HEK293 (cell line): ENCODE data around the gene SAMD4B.

Experiments used
- GLI4 ChIP-seq: fragments of 450-650 bp; formaldehyde crosslinking; IDR thresholded peaks from 2 replicates; pipeline ENCODE4 v1.5.1; 2016; ENCODE audit warnings: missing biosample characterization, missing genetic modification characterization
- IKZF3 ChIP-seq: fragments of 450-650 bp; IDR thresholded peaks from 2 replicates; pipeline ENCODE4 v1.5.0; 2018; ENCODE audit warnings: missing biosample characterization, mild to moderate bottlenecking, missing genetic modification characterization, moderate library complexity
- KLF8 ChIP-seq: fragments of 450-650 bp; formaldehyde crosslinking; IDR thresholded peaks from 2 replicates; pipeline ENCODE4 v1.5.1; 2016; ENCODE audit warnings: missing biosample characterization, missing genetic modification characterization
- REPIN1 ChIP-seq: fragments of 450-650 bp; formaldehyde crosslinking; IDR thresholded peaks from 2 replicates; pipeline ENCODE4 v1.5.1; 2017; ENCODE audit warnings: missing biosample characterization, missing genetic modification characterization, low read depth
- SP3 ChIP-seq: fragments of 450-650 bp; formaldehyde crosslinking; IDR thresholded peaks from 2 replicates; pipeline ENCODE4 v1.5.1; 2016; ENCODE audit warnings: missing biosample characterization, missing genetic modification characterization
- SP7 ChIP-seq: fragments of 450-650 bp; formaldehyde crosslinking; IDR thresholded peaks from 2 replicates; pipeline ENCODE4 v1.5.1; 2016; ENCODE audit warnings: missing biosample characterization, missing genetic modification characterization
- YY2 ChIP-seq: fragments of 450-650 bp; formaldehyde crosslinking; IDR thresholded peaks from 2 replicates; pipeline ENCODE4 v1.5.1; 2016; ENCODE audit warnings: missing biosample characterization, missing genetic modification characterization
- ZBTB1 ChIP-seq: fragments of 450-650 bp; formaldehyde crosslinking; IDR thresholded peaks from 2 replicates; pipeline ENCODE4 v1.5.1; 2016; ENCODE audit warnings: missing biosample characterization, missing genetic modification characterization
- ZNF146 ChIP-seq: fragments of 450-650 bp; formaldehyde crosslinking; IDR thresholded peaks from 2 replicates; pipeline ENCODE4 v1.5.1; 2016; ENCODE audit warnings: missing biosample characterization, missing genetic modification characterization
- ZNF19 ChIP-seq: fragments of 450-650 bp; formaldehyde crosslinking; IDR thresholded peaks from 2 replicates; pipeline ENCODE4; 2016; ENCODE audit warnings: missing biosample characterization, missing genetic modification characterization, low read depth
- ZNF311 ChIP-seq: fragments of 450-650 bp; formaldehyde crosslinking; IDR thresholded peaks from 2 replicates; pipeline ENCODE4 v1.5.1; 2017; ENCODE audit warnings: missing biosample characterization, missing genetic modification characterization, borderline replicate concordance
- ZNF501 ChIP-seq: fragments of 450-650 bp; formaldehyde crosslinking; IDR thresholded peaks from 2 replicates; pipeline ENCODE4 v1.5.1; 2016; ENCODE audit warnings: missing biosample characterization, missing genetic modification characterization
- ZNF558 ChIP-seq: fragments of 450-650 bp; formaldehyde crosslinking; IDR thresholded peaks from 2 replicates; pipeline ENCODE4 v1.5.1; 2016; ENCODE audit warnings: missing biosample characterization, missing genetic modification characterization
- ZNF561 ChIP-seq: fragments of 450-650 bp; IDR thresholded peaks from 2 replicates; pipeline ENCODE4 v1.5.1; 2018; ENCODE audit warnings: missing biosample characterization, missing genetic modification characterization, borderline replicate concordance
- ZNF600 ChIP-seq: fragments of 450-650 bp; formaldehyde crosslinking; IDR thresholded peaks from 2 replicates; pipeline ENCODE4 v1.5.1; 2016; ENCODE audit warnings: missing biosample characterization, missing genetic modification characterization
- ZNF629 ChIP-seq: fragments of 450-650 bp; formaldehyde crosslinking; IDR thresholded peaks from 2 replicates; pipeline ENCODE4 v1.5.1; 2017; ENCODE audit warnings: missing biosample characterization, missing genetic modification characterization
- ZNF701 ChIP-seq: fragments of 450-650 bp; formaldehyde crosslinking; IDR thresholded peaks from 2 replicates; pipeline ENCODE4 v1.5.1; 2016; ENCODE audit warnings: missing biosample characterization, missing genetic modification characterization
- TF ChIP-seq, protein P1 (sequence below): fragments of 450-650 bp; IDR thresholded peaks from 2 replicates; pipeline ENCODE4 v1.5.1; 2018; ENCODE audit warnings: missing biosample characterization, mild to moderate bottlenecking, missing genetic modification characterization
- TF ChIP-seq, protein P2 (sequence below): fragments of 450-650 bp; formaldehyde crosslinking; IDR thresholded peaks from 2 replicates; pipeline ENCODE4 v1.5.1; 2016; ENCODE audit warnings: missing biosample characterization, missing genetic modification characterization, borderline replicate concordance
- TF ChIP-seq, protein P3 (sequence below): fragments of 450-650 bp; formaldehyde crosslinking; IDR thresholded peaks from 2 replicates; pipeline ENCODE4 v1.5.1; 2016; ENCODE audit warnings: missing biosample characterization, missing genetic modification characterization
- TF ChIP-seq, protein P4 (sequence below): fragments of 450-650 bp; formaldehyde crosslinking; IDR thresholded peaks from 2 replicates; pipeline ENCODE4 v1.5.1; 2017; ENCODE audit warnings: missing biosample characterization, missing genetic modification characterization
- TF ChIP-seq, protein P5 (sequence below): IDR thresholded peaks from 2 replicates; pipeline ENCODE4 v1.6.1; 2011; ENCODE audit warnings: mild to moderate bottlenecking, low read depth, low read length, borderline replicate concordance
- TF ChIP-seq, protein P6 (sequence below): fragments of 450-650 bp; formaldehyde crosslinking; IDR thresholded peaks from 2 replicates; pipeline ENCODE4 v1.5.1; 2016; ENCODE audit warnings: missing biosample characterization, missing genetic modification characterization
- TF ChIP-seq, protein P7 (sequence below): fragments of 450-650 bp; formaldehyde crosslinking; IDR thresholded peaks from 2 replicates; pipeline ENCODE4 v1.5.1; 2017; ENCODE audit warnings: missing biosample characterization, missing genetic modification characterization

The SAMD4B gene

DNA sequence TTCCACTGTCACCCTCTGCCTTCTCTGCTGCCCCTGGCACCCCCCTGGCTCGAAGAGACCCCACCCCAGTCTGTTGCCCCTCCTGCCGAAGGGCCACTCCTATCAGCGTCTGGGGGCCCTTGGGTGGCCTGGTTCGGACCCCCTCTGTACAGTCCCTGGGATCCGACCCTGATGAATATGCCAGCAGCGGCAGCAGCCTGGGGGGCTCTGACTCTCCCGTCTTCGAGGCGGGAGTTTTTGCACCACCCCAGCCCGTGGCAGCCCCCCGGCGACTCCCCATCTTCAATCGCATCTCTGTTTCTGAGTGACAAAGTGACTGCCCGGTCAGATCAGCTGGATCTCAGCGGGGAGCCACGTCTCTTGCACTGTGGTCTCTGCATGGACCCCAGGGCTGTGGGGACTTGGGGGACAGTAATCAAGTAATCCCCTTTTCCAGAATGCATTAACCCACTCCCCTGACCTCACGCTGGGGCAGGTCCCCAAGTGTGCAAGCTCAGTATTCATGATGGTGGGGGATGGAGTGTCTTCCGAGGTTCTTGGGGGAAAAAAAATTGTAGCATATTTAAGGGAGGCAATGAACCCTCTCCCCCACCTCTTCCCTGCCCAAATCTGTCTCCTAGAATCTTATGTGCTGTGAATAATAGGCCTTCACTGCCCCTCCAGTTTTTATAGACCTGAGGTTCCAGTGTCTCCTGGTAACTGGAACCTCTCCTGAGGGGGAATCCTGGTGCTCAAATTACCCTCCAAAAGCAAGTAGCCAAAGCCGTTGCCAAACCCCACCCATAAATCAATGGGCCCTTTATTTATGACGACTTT, 66.4 kb downstream of the SAMD4B start (continued):
- TF ChIP-seq, protein P1, sequence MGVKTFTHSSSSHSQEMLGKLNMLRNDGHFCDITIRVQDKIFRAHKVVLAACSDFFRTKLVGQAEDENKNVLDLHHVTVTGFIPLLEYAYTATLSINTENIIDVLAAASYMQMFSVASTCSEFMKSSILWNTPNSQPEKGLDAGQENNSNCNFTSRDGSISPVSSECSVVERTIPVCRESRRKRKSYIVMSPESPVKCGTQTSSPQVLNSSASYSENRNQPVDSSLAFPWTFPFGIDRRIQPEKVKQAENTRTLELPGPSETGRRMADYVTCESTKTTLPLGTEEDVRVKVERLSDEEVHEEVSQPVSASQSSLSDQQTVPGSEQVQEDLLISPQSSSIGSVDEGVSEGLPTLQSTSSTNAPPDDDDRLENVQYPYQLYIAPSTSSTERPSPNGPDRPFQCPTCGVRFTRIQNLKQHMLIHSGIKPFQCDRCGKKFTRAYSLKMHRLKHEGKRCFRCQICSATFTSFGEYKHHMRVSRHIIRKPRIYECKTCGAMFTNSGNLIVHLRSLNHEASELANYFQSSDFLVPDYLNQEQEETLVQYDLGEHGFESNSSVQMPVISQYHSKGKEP (tag by site-specific recombination) = no peak
- TF ChIP-seq GLI4 (tag by site-specific recombination) (no peak), YY2 (no peak), ZNF701 (no peak), ZNF600 (tag by site-specific recombination) (no peak), ZNF146 (tag by site-specific recombination) (no peak), REPIN1 (no peak), ZNF629 (tag by site-specific recombination) (no peak), SP7 (tag by site-specific recombination) (no peak; the same call in 1 of the 2 replicates), IKZF3 (tag by site-specific recombination) (peak; percentile 91), ZNF311 (tag by site-specific recombination) (no peak), ZNF561 (tag by site-specific recombination) (no peak; the same call in 1 of the 2 replicates), ZBTB1 (tag by site-specific recombination) (no peak), ZNF501 (tag by site-specific recombination) (no peak), ZNF558 (tag by site-specific recombination) (no peak), KLF8 (tag by site-specific recombination) (no peak), SP3 (no peak), ZNF19 (tag by site-specific recombination) (no peak)
- TF ChIP-seq, protein P2, sequence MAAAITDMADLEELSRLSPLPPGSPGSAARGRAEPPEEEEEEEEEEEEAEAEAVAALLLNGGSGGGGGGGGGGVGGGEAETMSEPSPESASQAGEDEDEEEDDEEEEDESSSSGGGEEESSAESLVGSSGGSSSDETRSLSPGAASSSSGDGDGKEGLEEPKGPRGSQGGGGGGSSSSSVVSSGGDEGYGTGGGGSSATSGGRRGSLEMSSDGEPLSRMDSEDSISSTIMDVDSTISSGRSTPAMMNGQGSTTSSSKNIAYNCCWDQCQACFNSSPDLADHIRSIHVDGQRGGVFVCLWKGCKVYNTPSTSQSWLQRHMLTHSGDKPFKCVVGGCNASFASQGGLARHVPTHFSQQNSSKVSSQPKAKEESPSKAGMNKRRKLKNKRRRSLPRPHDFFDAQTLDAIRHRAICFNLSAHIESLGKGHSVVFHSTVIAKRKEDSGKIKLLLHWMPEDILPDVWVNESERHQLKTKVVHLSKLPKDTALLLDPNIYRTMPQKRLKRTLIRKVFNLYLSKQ (tag by site-specific recombination) = no peak
- TF ChIP-seq, protein P3, sequence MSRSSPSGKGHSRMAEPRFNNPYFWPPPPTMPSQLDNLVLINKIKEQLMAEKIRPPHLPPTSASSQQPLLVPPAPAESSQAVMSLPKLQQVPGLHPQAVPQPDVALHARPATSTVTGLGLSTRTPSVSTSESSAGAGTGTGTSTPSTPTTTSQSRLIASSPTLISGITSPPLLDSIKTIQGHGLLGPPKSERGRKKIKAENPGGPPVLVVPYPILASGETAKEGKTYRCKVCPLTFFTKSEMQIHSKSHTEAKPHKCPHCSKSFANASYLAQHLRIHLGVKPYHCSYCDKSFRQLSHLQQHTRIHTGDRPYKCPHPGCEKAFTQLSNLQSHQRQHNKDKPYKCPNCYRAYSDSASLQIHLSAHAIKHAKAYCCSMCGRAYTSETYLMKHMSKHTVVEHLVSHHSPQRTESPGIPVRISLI (tag by site-specific recombination) = no peak
- TF ChIP-seq, protein P4, sequence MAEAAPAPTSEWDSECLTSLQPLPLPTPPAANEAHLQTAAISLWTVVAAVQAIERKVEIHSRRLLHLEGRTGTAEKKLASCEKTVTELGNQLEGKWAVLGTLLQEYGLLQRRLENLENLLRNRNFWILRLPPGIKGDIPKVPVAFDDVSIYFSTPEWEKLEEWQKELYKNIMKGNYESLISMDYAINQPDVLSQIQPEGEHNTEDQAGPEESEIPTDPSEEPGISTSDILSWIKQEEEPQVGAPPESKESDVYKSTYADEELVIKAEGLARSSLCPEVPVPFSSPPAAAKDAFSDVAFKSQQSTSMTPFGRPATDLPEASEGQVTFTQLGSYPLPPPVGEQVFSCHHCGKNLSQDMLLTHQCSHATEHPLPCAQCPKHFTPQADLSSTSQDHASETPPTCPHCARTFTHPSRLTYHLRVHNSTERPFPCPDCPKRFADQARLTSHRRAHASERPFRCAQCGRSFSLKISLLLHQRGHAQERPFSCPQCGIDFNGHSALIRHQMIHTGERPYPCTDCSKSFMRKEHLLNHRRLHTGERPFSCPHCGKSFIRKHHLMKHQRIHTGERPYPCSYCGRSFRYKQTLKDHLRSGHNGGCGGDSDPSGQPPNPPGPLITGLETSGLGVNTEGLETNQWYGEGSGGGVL = peak; percentile 94
- TF ChIP-seq, protein P5, sequence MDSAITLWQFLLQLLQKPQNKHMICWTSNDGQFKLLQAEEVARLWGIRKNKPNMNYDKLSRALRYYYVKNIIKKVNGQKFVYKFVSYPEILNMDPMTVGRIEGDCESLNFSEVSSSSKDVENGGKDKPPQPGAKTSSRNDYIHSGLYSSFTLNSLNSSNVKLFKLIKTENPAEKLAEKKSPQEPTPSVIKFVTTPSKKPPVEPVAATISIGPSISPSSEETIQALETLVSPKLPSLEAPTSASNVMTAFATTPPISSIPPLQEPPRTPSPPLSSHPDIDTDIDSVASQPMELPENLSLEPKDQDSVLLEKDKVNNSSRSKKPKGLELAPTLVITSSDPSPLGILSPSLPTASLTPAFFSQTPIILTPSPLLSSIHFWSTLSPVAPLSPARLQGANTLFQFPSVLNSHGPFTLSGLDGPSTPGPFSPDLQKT = no peak
- TF ChIP-seq, protein P6, sequence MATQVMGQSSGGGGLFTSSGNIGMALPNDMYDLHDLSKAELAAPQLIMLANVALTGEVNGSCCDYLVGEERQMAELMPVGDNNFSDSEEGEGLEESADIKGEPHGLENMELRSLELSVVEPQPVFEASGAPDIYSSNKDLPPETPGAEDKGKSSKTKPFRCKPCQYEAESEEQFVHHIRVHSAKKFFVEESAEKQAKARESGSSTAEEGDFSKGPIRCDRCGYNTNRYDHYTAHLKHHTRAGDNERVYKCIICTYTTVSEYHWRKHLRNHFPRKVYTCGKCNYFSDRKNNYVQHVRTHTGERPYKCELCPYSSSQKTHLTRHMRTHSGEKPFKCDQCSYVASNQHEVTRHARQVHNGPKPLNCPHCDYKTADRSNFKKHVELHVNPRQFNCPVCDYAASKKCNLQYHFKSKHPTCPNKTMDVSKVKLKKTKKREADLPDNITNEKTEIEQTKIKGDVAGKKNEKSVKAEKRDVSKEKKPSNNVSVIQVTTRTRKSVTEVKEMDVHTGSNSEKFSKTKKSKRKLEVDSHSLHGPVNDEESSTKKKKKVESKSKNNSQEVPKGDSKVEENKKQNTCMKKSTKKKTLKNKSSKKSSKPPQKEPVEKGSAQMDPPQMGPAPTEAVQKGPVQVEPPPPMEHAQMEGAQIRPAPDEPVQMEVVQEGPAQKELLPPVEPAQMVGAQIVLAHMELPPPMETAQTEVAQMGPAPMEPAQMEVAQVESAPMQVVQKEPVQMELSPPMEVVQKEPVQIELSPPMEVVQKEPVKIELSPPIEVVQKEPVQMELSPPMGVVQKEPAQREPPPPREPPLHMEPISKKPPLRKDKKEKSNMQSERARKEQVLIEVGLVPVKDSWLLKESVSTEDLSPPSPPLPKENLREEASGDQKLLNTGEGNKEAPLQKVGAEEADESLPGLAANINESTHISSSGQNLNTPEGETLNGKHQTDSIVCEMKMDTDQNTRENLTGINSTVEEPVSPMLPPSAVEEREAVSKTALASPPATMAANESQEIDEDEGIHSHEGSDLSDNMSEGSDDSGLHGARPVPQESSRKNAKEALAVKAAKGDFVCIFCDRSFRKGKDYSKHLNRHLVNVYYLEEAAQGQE = no peak
- TF ChIP-seq, protein P7, sequence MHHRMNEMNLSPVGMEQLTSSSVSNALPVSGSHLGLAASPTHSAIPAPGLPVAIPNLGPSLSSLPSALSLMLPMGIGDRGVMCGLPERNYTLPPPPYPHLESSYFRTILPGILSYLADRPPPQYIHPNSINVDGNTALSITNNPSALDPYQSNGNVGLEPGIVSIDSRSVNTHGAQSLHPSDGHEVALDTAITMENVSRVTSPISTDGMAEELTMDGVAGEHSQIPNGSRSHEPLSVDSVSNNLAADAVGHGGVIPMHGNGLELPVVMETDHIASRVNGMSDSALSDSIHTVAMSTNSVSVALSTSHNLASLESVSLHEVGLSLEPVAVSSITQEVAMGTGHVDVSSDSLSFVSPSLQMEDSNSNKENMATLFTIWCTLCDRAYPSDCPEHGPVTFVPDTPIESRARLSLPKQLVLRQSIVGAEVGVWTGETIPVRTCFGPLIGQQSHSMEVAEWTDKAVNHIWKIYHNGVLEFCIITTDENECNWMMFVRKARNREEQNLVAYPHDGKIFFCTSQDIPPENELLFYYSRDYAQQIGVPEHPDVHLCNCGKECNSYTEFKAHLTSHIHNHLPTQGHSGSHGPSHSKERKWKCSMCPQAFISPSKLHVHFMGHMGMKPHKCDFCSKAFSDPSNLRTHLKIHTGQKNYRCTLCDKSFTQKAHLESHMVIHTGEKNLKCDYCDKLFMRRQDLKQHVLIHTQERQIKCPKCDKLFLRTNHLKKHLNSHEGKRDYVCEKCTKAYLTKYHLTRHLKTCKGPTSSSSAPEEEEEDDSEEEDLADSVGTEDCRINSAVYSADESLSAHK = 0 out of 2 replicates have a peak, but pooled peaks have one; percentile 18
